ENCODE data around the gene RPS27A.
"Not testable (repeated sequence)": the region's sequence is repeated elsewhere in the genome, so short reads cannot be mapped to it uniquely, and the experiment has no call there.

Gene RPS27A

DNA sequence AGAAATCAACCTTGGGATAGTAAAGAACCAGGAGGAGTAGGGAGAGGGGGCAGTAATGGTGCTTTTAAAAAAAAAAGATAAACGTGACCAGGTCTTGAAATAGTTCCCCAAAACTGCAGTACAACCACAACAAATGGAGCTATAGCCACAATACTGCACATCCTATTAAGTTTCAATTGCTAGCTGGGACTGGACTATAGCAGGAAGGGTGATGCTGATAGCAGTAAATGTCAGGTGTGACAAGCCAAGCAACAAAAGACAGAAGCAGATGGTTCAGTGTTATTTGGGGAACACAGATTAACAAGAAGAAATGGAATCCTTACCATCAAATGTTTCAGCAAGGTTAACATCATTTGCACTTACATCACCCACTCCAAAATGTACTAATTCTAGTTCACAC, 10.1 kb downstream of the RPS27A start:
- no peak for TF ChIP-seq CTCF (IDR thresholded peaks at IDR 0.05; ENCODE audit: low read length, missing control alignments)
- no peak overlapping the region for H3K4me3 ChIP-seq (replicated peaks; ENCODE audit: low read depth, low read length)
- no peak for DNase-seq (ENCODE audit: low read depth)

- H3K4me3 ChIP-seq (replicated peaks; ENCODE audit: low read depth, low read length) = no peak overlapping the region
- DNase-seq (ENCODE audit: low read depth) = no peak
- no peak for TF ChIP-seq CTCF (IDR thresholded peaks at IDR 0.05; ENCODE audit: low read length, missing control alignments)
Observed at GRCh38 chr2:55245411-55245810, 12.9 kb downstream of the RPS27A start.

DNA sequence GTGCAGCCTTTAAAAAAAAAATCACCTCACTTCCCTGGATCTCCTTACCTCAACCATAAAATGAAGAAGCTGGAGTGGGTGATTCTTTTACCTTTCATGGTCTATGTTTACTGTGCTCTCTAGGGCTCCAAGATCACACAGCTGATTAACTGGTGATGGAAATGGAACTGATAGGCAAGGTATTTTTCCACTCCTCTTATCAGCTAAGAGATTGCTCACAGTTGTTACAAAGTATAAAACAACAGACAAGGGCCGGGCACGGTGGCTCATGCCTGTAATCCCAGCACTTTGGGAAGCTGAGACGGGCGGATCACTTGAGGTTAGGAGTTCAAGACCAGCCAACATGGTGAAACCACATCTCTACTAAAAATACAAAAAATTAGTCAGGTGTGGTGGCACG, 14.5 kb downstream of the RPS27A start:
- DNase-seq (ENCODE audit: low read depth) = no peak
- TF ChIP-seq CTCF (IDR thresholded peaks at IDR 0.05; ENCODE audit: low read length, missing control alignments) = no peak
- no peak overlapping the region for H3K4me3 ChIP-seq (replicated peaks; ENCODE audit: low read depth, low read length)

GRCh38 chr2:55252832-55253231, 20.3 kb downstream of the RPS27A start:
- no peak overlapping the region for H3K4me3 ChIP-seq (replicated peaks; ENCODE audit: low read depth, low read length)
- no peak for TF ChIP-seq CTCF (IDR thresholded peaks at IDR 0.05; ENCODE audit: low read length, missing control alignments)
- DNase-seq (ENCODE audit: low read depth) = no peak

- DNase-seq (ENCODE audit: low read depth); H3K4me3 ChIP-seq (replicated peaks; ENCODE audit: low read depth, low read length): not testable (repeated sequence)
Observed at GRCh38 chr2:55259586-55259985, 27.1 kb downstream of the RPS27A start.

- peak overlapping the region; percentile 93 for H3K4me3 ChIP-seq (replicated peaks; ENCODE audit: low read depth, low read length)
- DNase-seq (ENCODE audit: low read depth) = no peak
- TF ChIP-seq CTCF (IDR thresholded peaks at IDR 0.05; ENCODE audit: low read length, missing control alignments) = no peak
Observed at GRCh38 chr2:55268288-55268906, 35.9 kb downstream of the RPS27A start.

GRCh38 chr2:55268907-55269644, 36.6 kb downstream of the RPS27A start, which contains the start of gene MTIF2:
Gene MTIF2, minus strand, starts transcription at chr2:55269231. Its CDS starts 5,373 bp downstream, at chr2:55263858.
- peak within 1 kb of the TSS; percentile 93 for H3K4me3 ChIP-seq (replicated peaks; ENCODE audit: low read depth, low read length)
- no peak for TF ChIP-seq CTCF (IDR thresholded peaks at IDR 0.05; ENCODE audit: low read length, missing control alignments)
- peak; percentile 94 for DNase-seq (ENCODE audit: low read depth)

Data from fibroblast of pulmonary artery (primary cell).